DOHH2 (cell line): ENCODE data around the gene STPG3.

Experiments
- CTCF ChIP-seq: fragments of 200-600 bp; sonication (generic); IDR thresholded peaks from one replicate; pipeline ENCODE4 v1.5.1; 2014; ENCODE audit warnings: antibody characterized with exemption, mild to moderate bottlenecking, low read depth, low read length; ENCODE audit not compliant: poor library complexity, severe bottlenecking
- EZH2phosphoT487 ChIP-seq: fragments of 200-600 bp; sonication (generic); IDR thresholded peaks from 2 replicates; pipeline ENCODE4 v1.6.1; 2017; ENCODE audit warnings: borderline replicate concordance, mild to moderate bottlenecking, antibody characterized with exemption, low read length, moderate library complexity, mixed read lengths

GRCh38 chr9:137271696-137272076, 20.6 kb downstream of the STPG3 start:
- TF ChIP-seq CTCF (no peak), EZH2phosphoT487 (no peak)
